ENCODE measurements around the gene OTUD7B.
A peak's percentile ranks its signal among the peaks of the same experiment; 100 is the strongest.

The OTUD7B gene

DNA sequence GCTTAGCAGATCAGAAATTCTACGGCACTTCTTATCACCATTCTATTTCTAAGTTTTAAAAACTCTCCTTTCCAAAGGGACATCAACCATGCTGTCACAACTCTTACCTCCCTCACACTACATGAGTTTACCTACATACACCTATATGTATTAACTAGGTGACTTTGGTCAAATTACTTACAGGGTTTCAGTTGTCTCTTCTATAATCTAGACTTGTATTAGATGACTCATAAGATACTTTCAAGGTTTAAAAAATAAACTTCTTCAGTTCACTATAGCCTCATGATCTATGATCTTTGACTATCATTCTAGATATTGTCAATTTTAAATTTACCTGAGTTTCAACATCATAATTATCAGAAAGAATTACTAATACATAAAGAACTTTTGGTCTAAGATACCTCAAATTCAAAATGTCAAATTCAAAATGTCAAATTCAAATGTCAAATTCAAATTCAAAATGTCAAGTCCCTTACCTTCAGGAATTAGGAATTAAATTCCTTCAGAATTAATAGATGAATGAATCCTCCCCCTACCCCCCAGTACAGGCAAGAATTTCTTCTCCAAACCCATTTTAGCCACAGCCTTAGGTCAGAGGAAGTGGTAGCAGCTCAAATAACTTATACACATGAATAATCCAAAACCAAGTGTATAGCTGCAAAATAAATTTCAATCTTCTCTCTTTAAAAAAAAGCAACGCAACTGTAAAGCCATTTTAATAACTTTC is 31.1 kb downstream of the OTUD7B start (continued):
- TF ChIP-seq, protein P1, sequence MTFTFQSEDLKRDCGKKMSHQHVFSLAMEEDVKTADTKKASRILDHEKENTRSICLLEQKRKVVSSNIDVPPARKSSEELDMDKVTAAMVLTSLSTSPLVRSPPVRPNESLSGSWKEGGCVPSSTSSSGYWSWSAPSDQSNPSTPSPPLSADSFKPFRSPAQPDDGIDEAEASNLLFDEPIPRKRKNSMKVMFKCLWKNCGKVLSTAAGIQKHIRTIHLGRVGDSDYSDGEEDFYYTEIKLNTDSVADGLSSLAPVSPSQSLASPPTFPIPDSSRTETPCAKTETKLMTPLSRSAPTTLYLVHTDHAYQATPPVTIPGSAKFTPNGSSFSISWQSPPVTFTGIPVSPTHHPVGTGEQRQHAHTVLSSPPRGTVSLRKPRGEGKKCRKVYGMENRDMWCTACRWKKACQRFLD (tag by site-specific recombination; IDR thresholded peaks at IDR 0.05): no peak
- TF ChIP-seq ZNF174 (tag by site-specific recombination; IDR thresholded peaks at IDR 0.05) (no peak), ZNF76 (tag by site-specific recombination; IDR thresholded peaks at IDR 0.05; ENCODE audit: borderline replicate concordance, low read depth) (no peak), MEIS1 (CRISPR knock-in tag; IDR thresholded peaks at IDR 0.05; ENCODE audit: borderline replicate concordance) (no peak), SALL2 (tag by site-specific recombination; IDR thresholded peaks at IDR 0.05; ENCODE audit: borderline replicate concordance) (no peak), ZBTB1 (tag by site-specific recombination; IDR thresholded peaks at IDR 0.05) (no peak), ZNF350 (tag by site-specific recombination; IDR thresholded peaks at IDR 0.05) (no peak), ZNF707 (tag by site-specific recombination; IDR thresholded peaks at IDR 0.05) (no peak), ZNF19 (tag by site-specific recombination; IDR thresholded peaks at IDR 0.05; ENCODE audit: low read depth) (no peak), ZBTB7A (tag by site-specific recombination; IDR thresholded peaks at IDR 0.05; ENCODE audit: low read depth) (no peak), FEZF1 (tag by site-specific recombination; IDR thresholded peaks at IDR 0.05) (no peak)
- TF ChIP-seq, protein P2, sequence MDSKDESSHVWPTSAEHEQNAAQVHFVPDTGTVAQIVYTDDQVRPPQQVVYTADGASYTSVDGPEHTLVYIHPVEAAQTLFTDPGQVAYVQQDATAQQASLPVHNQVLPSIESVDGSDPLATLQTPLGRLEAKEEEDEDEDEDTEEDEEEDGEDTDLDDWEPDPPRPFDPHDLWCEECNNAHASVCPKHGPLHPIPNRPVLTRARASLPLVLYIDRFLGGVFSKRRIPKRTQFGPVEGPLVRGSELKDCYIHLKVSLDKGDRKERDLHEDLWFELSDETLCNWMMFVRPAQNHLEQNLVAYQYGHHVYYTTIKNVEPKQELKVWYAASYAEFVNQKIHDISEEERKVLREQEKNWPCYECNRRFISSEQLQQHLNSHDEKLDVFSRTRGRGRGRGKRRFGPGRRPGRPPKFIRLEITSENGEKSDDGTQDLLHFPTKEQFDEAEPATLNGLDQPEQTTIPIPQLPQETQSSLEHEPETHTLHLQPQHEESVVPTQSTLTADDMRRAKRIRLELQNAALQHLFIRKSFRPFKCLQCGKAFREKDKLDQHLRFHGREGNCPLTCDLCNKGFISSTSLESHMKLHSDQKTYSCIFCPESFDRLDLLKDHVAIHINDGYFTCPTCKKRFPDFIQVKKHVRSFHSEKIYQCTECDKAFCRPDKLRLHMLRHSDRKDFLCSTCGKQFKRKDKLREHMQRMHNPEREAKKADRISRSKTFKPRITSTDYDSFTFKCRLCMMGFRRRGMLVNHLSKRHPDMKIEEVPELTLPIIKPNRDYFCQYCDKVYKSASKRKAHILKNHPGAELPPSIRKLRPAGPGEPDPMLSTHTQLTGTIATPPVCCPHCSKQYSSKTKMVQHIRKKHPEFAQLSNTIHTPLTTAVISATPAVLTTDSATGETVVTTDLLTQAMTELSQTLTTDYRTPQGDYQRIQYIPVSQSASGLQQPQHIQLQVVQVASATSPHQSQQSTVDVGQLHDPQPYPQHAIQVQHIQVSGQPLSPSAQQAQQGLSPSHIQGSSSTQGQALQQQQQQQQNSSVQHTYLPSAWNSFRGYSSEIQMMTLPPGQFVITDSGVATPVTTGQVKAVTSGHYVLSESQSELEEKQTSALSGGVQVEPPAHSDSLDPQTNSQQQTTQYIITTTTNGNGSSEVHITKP (tag by site-specific recombination; IDR thresholded peaks at IDR 0.05): no peak

DNA sequence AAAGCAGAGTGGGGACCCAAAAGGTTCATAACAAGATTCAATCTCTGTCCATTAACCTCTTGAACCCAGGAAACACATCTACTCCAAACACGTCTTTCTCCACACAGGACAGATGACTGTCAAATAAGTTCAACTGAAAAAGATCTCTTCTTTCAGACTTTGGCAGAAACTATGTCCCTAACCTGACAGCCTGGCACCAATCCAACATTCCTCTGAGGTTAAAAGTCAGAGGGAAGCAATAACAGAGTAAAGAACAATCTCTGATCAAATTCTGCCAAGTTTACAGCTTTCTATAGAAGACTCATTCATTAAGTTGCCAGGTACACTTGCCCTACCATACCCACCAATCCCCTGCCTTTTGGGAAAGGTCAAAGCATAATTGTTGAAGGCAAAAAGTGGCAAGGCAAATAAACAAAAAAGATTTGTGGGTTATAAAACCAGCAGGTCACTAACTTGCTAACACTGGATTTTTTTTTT is 31.9 kb downstream of the OTUD7B start:
- Histone ChIP-seq H3K27ac (ENCODE audit: extremely low read depth, low read depth, low read length) (no peak overlapping the region), H3K4me1 (ENCODE audit: control insufficient read depth, insufficient read depth, low read length) (peaks cover 20% of the 10 kb centered on the region), H3K4me3 (ENCODE audit: low read depth, low read length) (no peak overlapping the region), H3K9me3 (ENCODE audit: control insufficient read depth, insufficient read depth, low read depth, low read length) (no peaks in the 10 kb centered on the region), H3K36me3 (ENCODE audit: control insufficient read depth in 2 of 2, insufficient read depth in 1 of 2, low read length in 2 of 2) (peaks cover 13 to 30% of the 10 kb centered on the region in 2 experiments)
- ChIA-PET CTCF (interaction anchor here (0.9 kb wide), 1 partner anchor 211 kb away, joined by 5 read pairs; no protein-coding TSS in a partner anchor), POLR2A (interaction anchor here (1.1 kb wide), 1 partner anchor 32 kb away, joined by 4 read pairs; the partner anchor contains the start of gene OTUD7B)
- TF ChIP-seq ZNF24 (tag by site-specific recombination; IDR thresholded peaks at IDR 0.05) (no peak), ZNF350 (tag by site-specific recombination; IDR thresholded peaks at IDR 0.05) (no peak), ZNF600 (tag by site-specific recombination; IDR thresholded peaks at IDR 0.05) (no peak), ZNF830 (tag by site-specific recombination; IDR thresholded peaks at IDR 0.05; ENCODE audit: low read depth) (no peak), FEZF1 (tag by site-specific recombination; IDR thresholded peaks at IDR 0.05) (peak; percentile 91), ZNF114 (tag by site-specific recombination; IDR thresholded peaks at IDR 0.05) (no peak), BCL11A (tag by site-specific recombination; IDR thresholded peaks at IDR 0.05; ENCODE audit: low read depth) (no peak)
- TF ChIP-seq, protein P3, sequence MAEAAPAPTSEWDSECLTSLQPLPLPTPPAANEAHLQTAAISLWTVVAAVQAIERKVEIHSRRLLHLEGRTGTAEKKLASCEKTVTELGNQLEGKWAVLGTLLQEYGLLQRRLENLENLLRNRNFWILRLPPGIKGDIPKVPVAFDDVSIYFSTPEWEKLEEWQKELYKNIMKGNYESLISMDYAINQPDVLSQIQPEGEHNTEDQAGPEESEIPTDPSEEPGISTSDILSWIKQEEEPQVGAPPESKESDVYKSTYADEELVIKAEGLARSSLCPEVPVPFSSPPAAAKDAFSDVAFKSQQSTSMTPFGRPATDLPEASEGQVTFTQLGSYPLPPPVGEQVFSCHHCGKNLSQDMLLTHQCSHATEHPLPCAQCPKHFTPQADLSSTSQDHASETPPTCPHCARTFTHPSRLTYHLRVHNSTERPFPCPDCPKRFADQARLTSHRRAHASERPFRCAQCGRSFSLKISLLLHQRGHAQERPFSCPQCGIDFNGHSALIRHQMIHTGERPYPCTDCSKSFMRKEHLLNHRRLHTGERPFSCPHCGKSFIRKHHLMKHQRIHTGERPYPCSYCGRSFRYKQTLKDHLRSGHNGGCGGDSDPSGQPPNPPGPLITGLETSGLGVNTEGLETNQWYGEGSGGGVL (tag by site-specific recombination; IDR thresholded peaks at IDR 0.05): no peak
- TF ChIP-seq, protein P4, sequence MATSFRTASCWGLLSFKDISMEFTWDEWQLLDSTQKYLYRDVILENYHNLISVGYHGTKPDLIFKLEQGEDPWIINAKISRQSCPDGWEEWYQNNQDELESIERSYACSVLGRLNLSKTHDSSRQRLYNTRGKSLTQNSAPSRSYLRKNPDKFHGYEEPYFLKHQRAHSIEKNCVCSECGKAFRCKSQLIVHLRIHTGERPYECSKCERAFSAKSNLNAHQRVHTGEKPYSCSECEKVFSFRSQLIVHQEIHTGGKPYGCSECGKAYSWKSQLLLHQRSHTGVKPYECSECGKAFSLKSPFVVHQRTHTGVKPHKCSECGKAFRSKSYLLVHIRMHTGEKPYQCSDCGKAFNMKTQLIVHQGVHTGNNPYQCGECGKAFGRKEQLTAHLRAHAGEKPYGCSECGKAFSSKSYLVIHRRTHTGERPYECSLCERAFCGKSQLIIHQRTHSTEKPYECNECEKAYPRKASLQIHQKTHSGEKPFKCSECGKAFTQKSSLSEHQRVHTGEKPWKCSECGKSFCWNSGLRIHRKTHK (tag by site-specific recombination; IDR thresholded peaks at IDR 0.05): no peak
- TF ChIP-seq, protein P2 (tag by site-specific recombination; IDR thresholded peaks at IDR 0.05): no peak
- TF ChIP-seq, protein P5, sequence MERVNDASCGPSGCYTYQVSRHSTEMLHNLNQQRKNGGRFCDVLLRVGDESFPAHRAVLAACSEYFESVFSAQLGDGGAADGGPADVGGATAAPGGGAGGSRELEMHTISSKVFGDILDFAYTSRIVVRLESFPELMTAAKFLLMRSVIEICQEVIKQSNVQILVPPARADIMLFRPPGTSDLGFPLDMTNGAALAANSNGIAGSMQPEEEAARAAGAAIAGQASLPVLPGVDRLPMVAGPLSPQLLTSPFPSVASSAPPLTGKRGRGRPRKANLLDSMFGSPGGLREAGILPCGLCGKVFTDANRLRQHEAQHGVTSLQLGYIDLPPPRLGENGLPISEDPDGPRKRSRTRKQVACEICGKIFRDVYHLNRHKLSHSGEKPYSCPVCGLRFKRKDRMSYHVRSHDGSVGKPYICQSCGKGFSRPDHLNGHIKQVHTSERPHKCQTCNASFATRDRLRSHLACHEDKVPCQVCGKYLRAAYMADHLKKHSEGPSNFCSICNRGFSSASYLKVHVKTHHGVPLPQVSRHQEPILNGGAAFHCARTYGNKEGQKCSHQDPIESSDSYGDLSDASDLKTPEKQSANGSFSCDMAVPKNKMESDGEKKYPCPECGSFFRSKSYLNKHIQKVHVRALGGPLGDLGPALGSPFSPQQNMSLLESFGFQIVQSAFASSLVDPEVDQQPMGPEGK (tag by site-specific recombination; IDR thresholded peaks at IDR 0.05): no peak
